Adrenal gland (tissue), 5 donors: ENCODE measurements around the gene IFT25.

Experiments used
- POLR2A ChIP-seq, 2 donors: fragments of 450-650 bp; IDR thresholded peaks; one replicate each; pipeline ENCODE4 v1.6.1; 2017; ENCODE audit warnings: antibody characterized with exemption in 2 of 2, mild to moderate bottlenecking in 2 of 2, moderate library complexity in 1 of 2
- TF ChIP-seq, protein P1 (sequence below), 6 experiments: fragments of 450-650 bp in 4 of 6; fragments of 200-600 bp in 2 of 6; sonication (generic) in 1 of 6; IDR thresholded peaks; 1 replicate in 5 of 6; 2 replicates in 1 of 6; pipeline versions ENCODE4 v1.5.1 to v1.8.0; 2016 to 2021; ENCODE audit warnings: antibody characterized with exemption in 6 of 6, mild to moderate bottlenecking in 2 of 6, moderate library complexity in 1 of 6
- donor health status: DM: no; HTN: no; CAD: no.

GRCh38 chr1:53968125-53968513 is 22.6 kb upstream of the IFT25 start:
- TF ChIP-seq POLR2A (IDR thresholded peaks at IDR 0.05), result no peak
- TF ChIP-seq, protein P1, sequence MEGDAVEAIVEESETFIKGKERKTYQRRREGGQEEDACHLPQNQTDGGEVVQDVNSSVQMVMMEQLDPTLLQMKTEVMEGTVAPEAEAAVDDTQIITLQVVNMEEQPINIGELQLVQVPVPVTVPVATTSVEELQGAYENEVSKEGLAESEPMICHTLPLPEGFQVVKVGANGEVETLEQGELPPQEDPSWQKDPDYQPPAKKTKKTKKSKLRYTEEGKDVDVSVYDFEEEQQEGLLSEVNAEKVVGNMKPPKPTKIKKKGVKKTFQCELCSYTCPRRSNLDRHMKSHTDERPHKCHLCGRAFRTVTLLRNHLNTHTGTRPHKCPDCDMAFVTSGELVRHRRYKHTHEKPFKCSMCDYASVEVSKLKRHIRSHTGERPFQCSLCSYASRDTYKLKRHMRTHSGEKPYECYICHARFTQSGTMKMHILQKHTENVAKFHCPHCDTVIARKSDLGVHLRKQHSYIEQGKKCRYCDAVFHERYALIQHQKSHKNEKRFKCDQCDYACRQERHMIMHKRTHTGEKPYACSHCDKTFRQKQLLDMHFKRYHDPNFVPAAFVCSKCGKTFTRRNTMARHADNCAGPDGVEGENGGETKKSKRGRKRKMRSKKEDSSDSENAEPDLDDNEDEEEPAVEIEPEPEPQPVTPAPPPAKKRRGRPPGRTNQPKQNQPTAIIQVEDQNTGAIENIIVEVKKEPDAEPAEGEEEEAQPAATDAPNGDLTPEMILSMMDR (IDR thresholded peaks at IDR 0.05), result no peak
